Left hindlimb (tissue), 1 donor: ENCODE measurements around the gene SYT1.
A peak's percentile ranks its signal among the peaks of the same experiment; 100 is the strongest.

Source experiments
- DNase-seq: peaks from one replicate; pipeline ENCODE4 v3.0.0-alpha.2; 2018

Gene SYT1

DNA sequence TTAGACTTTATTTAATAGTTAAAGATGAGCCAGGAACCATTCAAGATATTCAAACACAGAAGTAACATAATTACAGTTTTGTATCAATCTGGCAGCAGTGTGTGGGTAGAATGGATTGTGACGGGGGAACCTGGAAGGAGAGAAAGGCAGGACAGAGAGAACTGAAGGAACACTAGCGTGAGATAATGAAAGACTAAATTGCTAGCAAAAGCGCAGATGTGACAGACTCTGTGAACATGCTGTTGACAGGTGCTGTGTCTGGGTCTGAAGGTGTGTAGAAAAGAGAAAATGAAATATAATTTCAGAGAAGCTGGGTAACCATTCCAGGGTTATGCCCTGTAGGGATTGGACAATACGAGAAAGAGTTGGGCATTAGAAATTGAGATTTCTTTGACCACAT, 372.3 kb downstream of the SYT1 start:
- no peak for DNase-seq

DNA sequence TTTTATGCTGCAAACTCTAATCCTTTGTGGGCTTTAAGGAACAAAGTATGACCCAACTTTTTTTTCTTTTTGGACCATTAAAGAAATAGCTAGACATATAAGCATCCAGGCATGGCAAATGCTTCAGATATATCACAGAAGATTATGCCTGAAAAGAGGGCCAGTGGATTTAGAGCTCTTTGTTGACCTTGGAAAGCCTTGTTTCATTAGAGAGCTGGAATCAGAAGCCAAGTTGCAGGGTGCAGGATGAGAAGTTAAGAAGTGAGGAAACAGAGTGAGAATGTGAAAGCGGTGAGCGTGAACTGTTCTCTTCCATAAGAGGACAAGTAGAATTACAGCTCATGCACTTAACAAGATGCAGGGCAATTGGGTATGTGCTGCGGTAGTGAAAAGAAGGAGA, 373.7 kb downstream of the SYT1 start:
- no peak for DNase-seq

GRCh38 chr12:79247494-79247893, 382.9 kb downstream of the SYT1 start:
- DNase-seq = no peak

DNA sequence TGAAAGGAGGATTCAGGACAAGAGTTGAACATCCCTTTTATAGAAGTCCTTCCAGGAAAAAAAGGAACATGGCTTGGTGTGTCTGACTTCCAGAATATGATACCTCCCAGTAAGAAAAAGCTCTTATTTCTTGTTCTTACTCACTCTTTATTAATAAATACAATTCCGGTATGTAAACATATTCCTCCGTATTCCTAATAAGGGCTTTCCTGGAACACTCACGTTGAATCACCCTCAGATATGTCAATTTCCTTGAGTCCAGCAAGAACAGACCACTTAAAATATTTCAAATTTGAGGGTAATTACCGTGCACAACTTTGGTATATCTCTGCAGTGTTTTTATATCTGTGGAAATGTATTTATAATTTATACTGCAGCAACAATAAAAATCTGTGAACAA, 385.6 kb downstream of the SYT1 start:
- DNase-seq = no peak

DNA sequence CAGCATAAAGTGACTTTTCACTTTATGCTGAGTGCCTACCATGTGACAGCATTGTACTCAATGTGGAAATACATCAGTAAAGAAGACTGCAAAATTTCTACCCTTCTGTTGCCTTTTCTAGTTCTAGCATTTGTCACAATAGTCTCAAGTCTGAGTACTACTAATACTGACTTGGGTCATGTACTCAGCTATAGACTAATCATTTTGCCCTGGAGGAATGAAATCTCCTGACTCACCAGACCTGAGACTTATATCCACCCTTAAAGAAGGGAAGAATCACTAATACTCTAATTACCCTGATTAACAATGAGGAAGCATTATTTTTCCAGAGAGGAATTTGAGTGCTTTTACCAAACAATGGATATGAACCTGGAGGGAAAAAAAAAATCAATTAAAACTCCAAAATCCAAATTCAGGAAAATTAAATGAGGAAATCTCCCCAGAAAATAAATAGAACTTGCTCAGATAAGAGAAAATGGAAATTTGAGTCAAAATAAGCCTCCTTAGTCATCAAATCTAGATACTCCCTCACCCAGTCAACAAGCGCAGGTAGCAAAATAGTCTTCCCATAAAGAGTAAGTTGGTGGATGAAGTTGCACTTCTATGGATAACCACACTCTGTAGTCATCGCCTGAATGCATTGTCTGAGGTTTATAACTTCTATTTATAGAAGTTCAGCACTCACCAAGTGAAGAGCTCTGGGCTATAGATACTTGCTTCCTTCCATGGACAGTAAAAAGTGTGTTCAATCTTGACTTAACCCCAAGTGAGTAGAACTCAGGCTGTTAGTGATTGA, 386.6 kb downstream of the SYT1 start:
- DNase-seq = no peak

DNA sequence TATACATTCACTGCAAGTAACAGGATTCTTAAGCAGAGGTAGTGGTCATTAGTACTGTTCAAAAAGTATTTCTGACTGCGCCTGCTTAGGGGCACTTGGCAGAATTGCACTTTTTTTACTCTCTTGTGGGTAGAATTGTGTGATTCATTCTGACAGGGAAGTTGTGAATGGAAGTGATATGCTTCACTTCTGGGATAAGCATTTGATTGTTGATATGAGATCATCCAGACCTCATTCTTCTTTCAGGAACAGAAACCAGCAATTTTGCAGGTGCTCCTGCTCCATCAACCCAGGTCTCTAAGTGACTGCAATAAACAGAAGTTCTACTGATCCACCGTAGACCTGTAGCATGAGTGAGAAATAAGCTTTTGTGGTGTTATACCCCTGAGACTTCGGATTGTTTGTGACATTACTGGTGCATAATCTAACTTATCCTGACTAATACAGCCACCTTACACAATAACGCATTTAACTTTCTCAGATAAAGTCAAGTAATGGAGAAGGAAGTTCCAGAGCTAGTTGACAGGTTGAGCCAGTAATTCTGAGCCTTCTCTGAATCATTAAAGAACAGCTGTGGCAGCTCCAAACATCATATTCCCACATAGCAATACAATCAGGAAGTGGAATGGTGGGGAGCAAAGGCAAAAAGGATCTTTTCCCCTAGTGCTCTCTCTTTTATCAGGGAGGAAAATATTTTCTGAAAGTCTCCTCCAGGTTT, 387.9 kb downstream of the SYT1 start:
- DNase-seq = no peak

DNA sequence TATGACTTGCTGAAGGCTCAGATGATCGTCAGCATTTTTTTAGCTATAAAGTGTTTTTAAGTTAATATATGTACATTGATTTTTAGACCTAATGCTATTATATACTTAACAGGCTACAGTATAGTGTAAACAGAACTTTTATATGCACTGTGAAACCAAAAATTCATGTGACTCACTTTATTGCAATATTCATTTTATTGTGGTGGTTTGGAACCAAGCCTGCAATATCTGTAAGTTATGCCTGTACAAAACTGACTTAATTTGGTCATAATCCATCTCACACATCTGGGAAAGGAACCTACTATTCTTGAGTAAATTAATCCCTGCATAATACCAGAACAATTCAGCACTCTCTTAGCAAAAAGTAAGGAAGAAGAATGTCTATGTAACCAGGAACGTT, 390.7 kb downstream of the SYT1 start:
- no peak for DNase-seq

DNA sequence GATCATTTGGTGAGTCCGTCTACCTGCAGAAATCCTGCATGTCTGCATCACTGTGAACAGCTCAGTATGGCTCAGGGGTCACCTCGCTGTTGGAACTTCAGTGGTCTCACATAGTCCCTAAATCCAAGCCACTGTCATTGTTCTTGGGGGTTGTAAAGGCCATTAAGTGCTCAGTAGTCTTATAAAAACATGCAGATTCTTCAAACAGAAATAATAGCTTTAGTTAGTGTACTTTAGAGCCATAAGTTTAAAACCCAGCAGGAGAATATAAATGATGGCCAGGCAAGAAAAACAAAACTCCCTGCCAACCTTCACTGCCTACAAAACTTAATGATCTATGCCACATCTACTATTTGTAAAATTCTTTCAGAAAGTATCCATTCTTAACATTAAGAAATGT, 396.3 kb downstream of the SYT1 start:
- DNase-seq = no peak

- DNase-seq = no peak
These were observed 398.4 kb downstream of the SYT1 start for GRCh38 chr12:79262938-79263337.

DNA sequence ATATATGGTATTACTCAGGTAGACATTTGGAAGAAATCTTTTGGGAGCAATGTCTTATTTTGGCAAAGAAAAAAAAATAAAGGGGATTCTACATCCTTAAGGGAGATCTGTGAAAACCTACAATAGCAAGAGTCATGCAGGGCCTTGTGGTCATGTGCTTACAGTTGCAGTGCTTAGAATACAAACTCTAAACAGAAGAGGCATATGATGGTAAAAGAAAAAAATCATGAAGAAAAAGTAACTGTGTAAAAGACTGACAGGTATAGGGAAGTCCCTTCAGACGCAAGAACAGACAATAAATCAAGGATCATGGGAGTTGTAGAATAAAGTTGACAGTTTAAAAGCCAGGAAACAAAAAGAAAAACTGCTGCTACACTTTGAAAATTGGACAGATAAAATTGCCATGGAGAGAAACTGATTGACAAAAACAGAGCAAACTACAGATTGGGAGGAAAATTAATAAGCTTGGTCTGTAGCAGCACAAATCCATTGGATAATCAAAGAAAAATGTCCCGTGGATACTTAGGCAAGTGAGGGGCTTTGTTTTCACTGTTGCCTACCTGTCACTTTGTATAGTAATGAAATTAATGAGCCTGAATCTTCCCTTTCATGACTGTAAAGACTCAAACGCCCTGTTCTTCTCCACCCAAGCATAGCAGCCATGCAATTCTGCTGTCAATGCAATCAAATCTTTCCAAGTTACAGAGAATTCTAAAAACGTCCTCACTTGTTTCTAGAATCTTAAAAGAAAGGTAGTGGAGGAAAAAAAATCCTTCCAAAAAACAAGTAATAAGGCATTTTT, 402.0 kb downstream of the SYT1 start:
- no peak for DNase-seq

DNA sequence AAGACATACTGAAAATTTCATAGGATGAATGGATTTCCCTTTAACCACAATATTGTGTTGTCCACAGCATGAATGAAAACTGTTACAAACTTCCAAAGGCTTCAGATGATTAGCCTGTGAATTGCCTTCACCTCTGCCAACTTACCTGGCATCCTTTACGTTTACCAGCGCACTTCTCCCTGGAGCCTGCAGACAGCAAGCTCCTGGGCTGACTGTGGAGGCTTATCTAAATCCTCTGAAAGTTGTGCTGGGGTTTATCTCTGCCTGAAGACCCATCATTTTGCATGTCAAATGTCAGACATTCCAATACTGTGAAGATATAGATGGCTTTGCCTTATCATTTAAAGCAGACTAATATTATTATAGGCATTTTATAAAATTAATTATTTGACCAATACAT, 403.0 kb downstream of the SYT1 start:
- DNase-seq = no peak

GRCh38 chr12:79274501-79275064, 410.0 kb downstream of the SYT1 start:
- DNase-seq = peak; percentile 22

GRCh38 chr12:79275631-79276030, 411.1 kb downstream of the SYT1 start:
- no peak for DNase-seq

- no peak for DNase-seq
These were observed 418.8 kb downstream of the SYT1 start for GRCh38 chr12:79283364-79283763.

DNA sequence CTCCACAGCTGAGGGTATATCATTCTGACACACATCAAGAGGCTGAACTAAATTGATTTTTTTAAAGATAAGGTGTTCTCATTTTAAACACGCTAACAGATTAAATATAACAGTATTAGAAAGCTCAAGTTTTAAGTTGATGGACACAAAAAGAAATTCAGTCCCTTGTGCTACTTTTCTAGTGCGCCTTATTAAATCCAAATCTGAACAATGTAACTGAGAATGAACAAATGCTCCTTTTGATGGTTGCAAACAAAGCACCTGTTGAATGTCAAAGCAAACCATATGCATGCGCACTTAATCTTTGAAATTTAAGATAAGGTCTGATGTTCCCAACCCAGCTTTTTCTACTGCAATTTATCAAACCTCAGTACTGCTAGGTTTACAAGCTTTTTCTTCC, 424.3 kb downstream of the SYT1 start:
- DNase-seq = no peak

- DNase-seq = no peak
These were observed 427.1 kb downstream of the SYT1 start for GRCh38 chr12:79291711-79292110.

DNA sequence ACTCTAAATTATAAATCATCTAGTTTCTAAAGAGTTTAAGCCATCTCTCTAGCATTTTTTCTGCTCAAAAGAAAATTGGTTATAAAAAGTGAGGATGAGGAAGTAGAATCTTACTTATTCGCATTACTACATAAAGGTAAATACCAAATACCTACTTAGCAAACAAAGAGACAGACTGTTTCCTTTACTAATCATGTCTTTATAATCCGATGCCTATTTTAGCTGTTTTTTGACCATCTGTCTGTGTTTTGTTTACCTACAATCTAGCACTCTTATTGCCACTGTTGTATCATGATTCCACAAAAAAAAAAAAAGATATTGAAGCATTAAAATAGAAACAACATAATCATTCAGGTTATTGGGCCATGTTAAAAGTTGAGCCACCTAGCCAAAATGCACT, 430.0 kb downstream of the SYT1 start:
- no peak for DNase-seq

GRCh38 chr12:79295572-79295971, 431.0 kb downstream of the SYT1 start:
- DNase-seq = no peak

- no peak for DNase-seq
These were observed 431.6 kb downstream of the SYT1 start for GRCh38 chr12:79296133-79296532.

GRCh38 chr12:79296871-79297270, 432.3 kb downstream of the SYT1 start:
- DNase-seq = no peak

DNA sequence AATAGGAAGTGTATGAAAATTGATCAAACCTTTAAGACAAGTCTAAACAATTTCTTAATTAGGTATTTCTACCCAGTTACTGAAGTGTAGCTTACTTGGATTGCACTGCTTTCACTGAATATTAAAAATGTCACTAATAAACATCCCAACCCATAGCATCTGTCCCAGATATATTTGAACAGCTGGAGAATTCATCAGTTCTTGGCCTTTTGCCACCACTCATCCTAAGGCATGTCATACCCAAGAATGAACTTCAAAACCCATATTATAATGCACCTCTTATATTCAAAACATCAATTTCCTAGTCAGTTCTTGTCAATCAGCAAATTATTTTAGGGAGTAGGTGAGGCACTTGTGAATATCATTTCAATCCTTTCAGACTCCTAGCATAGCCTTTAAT, 433.9 kb downstream of the SYT1 start:
- no peak for DNase-seq

- no peak for DNase-seq
These were observed 435.0 kb downstream of the SYT1 start for GRCh38 chr12:79299447-79300198.

- DNase-seq = no peak
These were observed 435.6 kb downstream of the SYT1 start for GRCh38 chr12:79300199-79300568.
